ENCODE measurements around the gene RPL36AL. TPM values are rescaled to one million over a fixed set of nuclear protein-coding genes. Genes with fewer than 3 reads are reported as not detected.
"Not testable (repeated sequence)": the region's sequence is repeated elsewhere in the genome, so short reads cannot be mapped to it uniquely, and the experiment has no call there.

Gene RPL36AL
- total RNA-seq, 1 experiment from 2014 or later: 257 TPM

- DNase-seq (ENCODE audit: low read depth): no peak
These were observed 696 bp downstream of the RPL36AL start for GRCh38 chr14:49619730-49620129.

- not testable (repeated sequence) for DNase-seq (ENCODE audit: low read depth)
These were observed 1.2 kb downstream of the RPL36AL start for GRCh38 chr14:49619273-49619672.

DNA sequence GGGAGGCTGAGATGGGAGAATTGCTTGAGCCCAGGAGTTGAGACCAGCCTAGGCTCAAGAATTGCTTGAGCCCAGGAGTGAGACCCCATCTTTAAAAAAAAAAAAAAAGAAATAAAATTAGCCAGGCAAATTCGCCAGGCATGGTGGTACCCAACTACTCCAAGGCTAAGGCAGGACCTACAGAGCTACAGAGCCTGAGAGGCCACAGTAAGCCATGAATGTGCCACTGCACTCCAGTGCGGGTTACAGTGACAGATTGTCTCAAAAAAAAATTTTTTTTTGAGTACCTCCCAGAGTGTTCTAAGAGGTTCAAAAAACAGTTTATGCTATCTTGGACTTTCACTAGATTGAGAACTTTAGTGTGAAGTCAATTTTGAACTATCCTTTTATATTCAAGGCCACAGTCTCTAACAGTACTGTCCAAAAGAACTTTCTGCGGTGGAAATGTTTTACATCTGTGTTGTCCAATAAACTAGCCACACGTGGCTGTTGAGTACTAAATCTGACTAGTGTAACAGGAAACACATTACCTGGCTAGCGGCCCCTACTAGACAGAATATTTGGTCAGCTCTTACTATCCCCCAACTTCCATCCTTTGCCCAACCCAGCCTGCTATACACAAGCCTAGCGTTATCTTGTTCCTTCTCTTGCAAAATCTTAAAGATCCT lies 2.4 kb downstream of the RPL36AL start:
- no peak for DNase-seq (ENCODE audit: low read depth)

DNA sequence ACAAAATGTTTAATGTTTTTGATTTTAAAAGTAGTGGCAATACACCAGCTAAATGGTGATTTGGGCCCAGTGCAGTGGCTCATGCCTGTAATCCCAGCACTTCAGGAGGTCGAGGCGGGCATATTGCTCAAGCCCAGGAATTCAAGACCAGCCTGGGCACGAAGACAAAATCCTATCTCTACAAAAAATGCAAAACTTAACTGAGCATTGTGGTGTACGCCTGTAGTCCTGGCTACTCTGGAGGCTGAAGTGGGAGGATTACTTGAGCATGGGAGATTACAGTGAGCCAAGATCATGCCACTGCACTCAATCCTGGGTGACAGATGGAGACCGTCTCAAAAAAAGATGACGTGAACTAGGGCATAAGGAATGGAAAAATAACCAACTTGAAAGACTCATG lies 4.7 kb downstream of the RPL36AL start:
- DNase-seq (ENCODE audit: low read depth): no peak

- DNase-seq (ENCODE audit: low read depth): no peak
These were observed 6.2 kb downstream of the RPL36AL start for GRCh38 chr14:49614196-49614595.

- DNase-seq (ENCODE audit: low read depth): no peak
These were observed 7.8 kb downstream of the RPL36AL start for GRCh38 chr14:49612671-49613070.

DNA sequence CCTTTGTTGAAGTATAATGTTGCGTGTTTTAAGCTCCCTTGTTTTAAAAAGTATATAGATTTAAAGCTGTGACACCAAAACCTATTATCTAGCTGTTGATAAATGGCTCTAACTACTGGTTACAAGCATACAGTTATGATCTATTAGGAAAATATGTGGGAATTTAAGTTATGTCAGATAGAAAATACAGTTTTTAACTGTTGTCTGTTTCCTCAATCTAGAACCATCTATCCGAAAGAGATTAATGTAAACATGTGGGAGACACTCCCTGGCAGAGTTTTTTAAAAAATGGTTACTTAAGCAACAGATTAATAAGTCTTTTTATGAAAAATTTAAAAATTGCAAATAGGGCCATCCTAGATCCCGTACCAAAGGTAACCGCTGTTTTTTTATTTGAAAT lies 8.2 kb downstream of the RPL36AL start:
- no peak for DNase-seq (ENCODE audit: low read depth)

DNA sequence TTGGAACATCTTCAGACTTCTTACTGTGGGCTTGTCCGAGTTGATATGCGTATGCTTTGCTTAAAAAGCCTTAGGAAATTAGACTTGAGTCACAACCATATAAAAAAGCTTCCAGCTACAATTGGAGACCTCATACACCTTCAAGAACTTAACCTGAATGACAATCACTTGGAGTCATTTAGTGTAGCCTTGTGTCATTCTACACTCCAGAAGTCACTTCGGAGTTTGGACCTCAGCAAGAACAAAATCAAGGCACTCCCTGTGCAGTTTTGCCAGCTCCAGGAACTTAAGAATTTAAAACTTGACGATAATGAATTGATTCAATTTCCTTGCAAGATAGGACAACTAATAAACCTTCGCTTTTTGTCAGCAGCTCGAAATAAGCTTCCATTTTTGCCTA lies 12.8 kb downstream of the RPL36AL start:
- no peak for DNase-seq (ENCODE audit: low read depth)

GRCh38 chr14:49598485-49599300 lies 21.7 kb downstream of the RPL36AL start, which contains the start of gene LRR1:
TSS of gene LRR1 (plus strand) at chr14:49598940. CDS start at chr14:49599021, 81 bp downstream.
- DNase-seq (ENCODE audit: low read depth): peak; percentile 92

DNA sequence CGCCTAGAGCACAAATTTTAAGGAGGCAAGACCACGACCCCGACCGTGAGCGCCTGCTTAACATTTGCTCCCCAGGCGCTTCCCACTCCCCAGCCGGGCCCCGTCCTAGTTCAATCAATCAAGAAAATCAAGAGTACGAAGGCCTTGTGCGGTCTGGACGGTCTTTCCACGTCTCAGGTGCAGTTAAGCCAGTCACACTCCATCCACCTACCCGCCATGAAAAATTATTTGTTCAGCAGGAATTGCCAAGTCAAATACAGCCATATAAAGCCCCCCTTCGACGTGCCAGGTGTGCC lies 22.3 kb downstream of the RPL36AL start:
- DNase-seq (ENCODE audit: low read depth): no peak

DNA sequence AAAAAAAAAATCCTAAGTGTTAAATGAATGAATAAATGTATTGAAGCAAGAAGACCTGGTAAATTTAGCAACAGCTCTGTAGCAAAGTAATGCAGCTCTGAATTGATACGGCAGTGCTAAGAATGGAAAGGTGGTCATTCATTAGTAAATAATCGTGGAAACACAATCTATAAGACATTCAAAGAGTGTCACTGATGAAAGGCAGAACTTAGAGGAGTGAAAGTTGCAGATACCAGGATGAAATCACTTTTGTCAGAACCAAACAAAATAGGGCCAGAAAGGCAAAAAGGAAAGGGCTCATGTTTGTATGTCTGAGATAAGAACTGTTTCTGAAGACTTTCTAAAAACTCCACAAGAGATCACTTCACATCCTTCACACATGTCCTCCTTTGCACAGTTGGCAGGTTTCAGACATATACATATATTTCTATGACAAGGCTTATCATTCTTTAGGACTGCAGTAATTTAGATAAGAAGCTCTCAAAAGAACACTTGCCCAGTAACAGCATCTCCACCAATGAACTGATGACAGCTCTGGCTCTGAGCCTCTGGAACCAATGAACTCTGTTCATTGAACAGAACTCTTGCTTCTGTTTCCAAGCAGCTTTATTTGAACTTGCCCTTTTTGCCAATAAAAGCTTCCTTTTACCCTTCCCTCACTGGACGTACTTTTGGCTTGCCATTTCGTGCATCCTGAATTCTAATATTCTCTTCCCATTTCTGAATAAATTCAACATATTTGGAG lies 25.9 kb downstream of the RPL36AL start:
- no peak for DNase-seq (ENCODE audit: low read depth)

DNA sequence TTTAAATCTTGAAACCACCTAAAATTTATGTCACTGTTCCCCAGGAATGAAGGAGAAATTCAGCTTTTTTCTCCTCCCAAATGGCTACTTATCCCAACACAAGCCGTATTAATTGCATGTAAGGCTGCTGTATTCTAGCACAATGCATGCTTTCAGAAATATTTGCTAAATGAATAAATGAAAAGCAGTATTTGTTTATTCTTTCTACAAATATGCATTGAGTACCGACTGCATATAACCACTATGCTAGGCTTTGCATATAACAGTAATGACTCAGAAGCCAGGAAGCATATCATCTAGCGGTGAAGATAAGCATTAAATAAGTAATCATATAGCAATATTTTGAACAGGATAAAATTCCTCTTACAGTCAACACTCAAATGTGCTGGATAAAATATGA lies 27.4 kb downstream of the RPL36AL start:
- DNase-seq (ENCODE audit: low read depth): no peak

DNA sequence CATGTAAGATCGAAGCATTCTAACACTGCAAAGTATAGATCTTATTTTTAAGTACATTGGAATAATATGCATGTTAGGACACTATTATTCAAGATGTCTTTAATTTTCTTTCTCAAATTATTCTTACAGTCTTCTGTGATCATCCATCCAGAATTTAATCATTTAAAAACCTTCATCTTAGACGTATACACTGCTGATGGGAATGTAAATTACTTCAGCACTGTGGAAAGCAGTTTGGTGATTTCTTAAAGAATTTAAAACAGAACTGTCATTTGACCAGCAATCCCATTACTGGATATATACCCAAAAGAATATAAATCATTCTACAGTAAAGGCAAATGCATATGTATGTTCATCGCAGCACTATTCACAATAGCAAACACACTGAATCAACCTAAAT lies 31.0 kb downstream of the RPL36AL start:
- DNase-seq (ENCODE audit: low read depth): no peak

GRCh38 chr14:49586673-49587460 lies 33.6 kb downstream of the RPL36AL start:
- DNase-seq (ENCODE audit: low read depth): peak; percentile 64

GRCh38 chr14:49585803-49586672 lies 34.4 kb downstream of the RPL36AL start, which contains the start of gene RPS29:
TSS of gene RPS29 (minus strand) at chr14:49586380. CDS start at chr14:49586346, 34 bp downstream.
- DNase-seq (ENCODE audit: low read depth): peak; percentile 99

DNA sequence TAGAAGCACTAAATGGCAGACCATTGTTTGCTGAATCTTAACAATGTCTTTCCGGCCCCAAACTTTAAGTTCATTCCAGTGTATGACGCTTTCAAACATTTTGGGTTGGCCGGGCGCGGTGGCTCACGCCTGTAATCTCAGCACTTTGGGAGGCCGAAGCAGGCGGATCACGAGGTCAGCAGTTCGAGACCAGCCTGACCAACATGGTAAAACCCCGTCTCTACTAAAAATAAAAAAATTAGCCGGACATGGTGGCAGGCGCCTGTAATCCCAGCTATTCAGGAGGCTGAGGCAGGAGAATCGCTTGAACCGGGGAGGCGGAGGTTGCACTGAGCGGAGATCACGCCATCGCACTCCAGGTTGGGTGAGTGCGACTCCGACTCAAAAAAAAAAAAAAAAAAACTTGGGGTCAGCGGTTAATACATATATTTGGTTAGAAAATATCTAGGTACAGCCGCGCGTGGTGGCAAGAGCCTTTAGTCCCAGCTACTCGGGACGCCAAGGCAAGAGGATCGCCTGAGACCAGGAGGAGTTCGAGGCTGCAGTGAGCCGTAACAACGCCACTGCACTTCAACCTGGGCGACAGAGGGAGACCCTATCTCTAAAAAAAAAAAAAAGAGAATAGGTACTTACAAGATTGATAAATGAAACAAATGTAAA lies 35.3 kb downstream of the RPL36AL start:
- peak; percentile 30 for DNase-seq (ENCODE audit: low read depth)

GRCh38 chr14:49584058-49584457 lies 36.4 kb downstream of the RPL36AL start:
- no peak for DNase-seq (ENCODE audit: low read depth)

DNA sequence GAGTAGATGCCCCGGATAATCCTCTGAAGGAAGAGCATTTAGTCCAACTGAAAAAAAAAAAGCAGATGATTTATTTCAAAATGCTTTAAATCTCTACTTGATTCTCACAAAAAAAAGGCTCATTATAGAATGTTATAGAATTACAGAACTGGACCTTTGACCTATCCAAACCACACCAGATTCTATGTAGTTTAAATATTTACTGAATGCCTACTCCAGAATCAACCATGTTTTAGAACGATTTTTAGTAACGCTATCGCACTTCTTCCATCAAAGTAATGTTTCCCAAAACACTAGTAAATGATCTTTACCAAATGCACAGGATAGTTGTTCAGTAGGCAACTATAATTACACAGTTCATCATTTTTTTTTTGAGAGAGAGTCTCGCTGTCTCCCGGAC lies 36.8 kb downstream of the RPL36AL start:
- DNase-seq (ENCODE audit: low read depth): no peak

DNA sequence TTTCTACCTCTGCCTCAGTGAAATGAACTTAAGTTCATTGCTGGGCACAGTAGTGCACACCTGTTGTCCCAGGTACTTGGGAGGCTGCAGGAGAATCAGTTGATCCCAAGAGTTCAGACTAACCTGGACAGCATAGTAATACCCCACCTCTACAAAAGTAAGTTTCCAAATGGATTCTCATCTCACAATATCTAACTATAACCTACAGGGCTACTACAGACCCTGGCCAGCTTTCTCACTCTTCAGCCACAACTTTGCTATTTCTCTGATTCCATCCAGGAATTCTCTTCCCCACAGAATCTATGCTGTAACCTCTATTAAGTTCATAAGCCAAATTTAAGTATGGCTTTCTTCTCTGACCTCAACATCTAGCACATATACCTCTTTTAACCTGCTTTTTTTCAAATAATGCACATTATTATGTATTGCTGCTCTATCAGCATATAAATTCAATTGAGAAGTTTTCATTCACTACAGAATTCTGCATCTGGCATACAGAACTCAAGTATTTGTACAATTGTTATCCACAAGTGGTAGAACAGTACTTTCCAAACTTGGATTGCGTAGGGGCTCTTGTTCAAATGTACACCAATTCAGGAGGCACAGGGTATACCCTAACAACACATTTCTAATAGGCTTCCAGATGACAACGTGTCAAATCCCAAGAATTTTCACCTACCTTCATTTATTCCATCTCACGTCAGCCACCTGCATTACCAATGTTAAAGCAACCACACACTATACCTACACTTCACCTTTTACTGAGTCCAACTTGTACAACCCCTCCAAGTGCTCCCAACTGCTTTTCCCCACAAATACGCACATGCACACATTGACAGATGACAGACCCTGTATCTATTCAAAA lies 38.1 kb downstream of the RPL36AL start:
- no peak for DNase-seq (ENCODE audit: low read depth)

Measured in Daoy (cell line).